Measurements from ENCODE around the gene JPT2. TPM values are rescaled to one million over a fixed set of nuclear protein-coding genes. Genes with fewer than 3 reads are reported as not detected.

JPT2 gene, protein sequence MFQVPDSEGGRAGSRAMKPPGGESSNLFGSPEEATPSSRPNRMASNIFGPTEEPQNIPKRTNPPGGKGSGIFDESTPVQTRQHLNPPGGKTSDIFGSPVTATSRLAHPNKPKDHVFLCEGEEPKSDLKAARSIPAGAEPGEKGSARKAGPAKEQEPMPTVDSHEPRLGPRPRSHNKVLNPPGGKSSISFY
- 23.2 and 24.9 TPM in 2 replicates for total RNA-seq

DNA sequence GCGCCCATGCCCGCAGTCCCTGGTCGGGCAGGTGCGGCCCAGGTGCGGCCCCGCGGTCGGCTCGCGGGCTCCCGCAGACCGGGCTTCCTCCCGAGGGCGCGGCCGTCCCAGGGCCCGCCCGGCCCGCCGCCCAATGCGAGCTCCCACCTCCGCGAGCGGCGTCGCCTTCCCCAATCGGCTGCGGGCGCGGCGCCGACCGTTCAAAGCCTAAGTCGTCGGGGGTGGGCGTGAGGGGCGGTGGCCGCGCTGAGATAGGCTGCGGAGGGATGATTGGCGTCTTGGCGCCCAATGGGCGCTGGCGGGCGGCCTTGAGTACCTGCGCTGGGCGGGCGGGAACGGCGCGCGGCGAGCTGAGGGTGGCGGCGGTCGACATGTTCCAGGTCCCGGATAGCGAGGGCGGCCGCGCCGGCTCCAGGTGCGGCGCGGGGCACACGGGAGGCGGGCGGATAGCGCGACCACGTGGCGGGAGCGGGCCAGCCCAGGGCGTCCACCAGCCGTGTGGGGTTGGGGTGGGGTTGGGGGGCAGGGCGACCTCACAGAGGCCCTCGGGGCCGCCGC lies at the start of gene JPT2:
Gene JPT2, plus strand, starts transcription at position 338 of the 558 bp plus-strand sequence. Its CDS starts 34 bp downstream, at position 372.

DNA sequence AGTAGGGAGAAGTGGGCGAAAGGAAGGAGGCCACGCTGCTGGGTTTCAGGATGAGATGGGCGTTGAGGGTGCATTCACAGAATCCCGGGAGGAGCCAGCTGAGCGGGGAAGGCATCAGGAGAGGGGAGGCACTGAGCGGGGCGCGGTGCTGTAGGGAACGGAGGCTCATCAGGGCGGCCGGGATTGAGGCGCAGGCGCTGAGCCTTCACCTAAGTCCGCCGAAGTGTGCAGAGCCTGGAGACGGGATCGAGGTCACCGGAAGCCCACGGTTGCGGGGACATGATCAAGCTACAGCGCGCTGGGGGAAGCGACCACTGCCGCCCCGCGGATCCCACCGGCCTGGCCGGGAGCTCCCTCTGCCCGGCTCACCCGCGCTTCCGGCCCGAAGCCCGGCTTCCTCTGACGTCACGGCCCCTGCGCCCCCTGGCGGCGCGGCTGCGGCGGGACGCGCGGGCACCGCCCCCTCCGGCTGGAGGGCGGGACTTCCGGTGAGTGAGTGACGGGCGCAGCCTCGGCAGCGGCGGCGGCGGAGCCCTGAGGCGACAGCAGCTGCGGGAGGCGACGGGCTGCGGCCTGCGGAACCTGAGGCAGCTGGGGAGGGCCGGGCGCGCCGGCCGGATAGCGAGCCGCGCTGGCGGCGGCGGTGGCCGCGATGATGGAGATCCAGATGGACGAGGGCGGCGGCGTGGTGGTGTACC lies 27.8 kb downstream of the JPT2 start, which contains the start of gene MAPK8IP3:
Gene MAPK8IP3, plus strand, starts transcription at position 508 of the 698 bp plus-strand sequence. Its CDS starts 145 bp downstream, at position 653.

Small RNA genes lying within 50 kb of the gene (small RNA-seq; reads per million reads assigned to genes)
- gene MIR3177 = not detected

Other genes starting within 250 kb of the JPT2 start
- gene PERCC1, start 247.2 kb upstream of the JPT2 start, total RNA-seq = not detected in 2 replicates
- gene CCDC154, start 233.7 kb upstream of the JPT2 start, total RNA-seq = under 0.01 and 0.24 TPM in 2 replicates
- 73.5 and 81.5 TPM in 2 replicates for gene CLCN7, start 203.3 kb upstream of the JPT2 start, total RNA-seq
- gene PTX4, start 189.3 kb upstream of the JPT2 start, total RNA-seq = 0.12 and 0.16 TPM in 2 replicates
- 13.4 and 14.1 TPM in 2 replicates for gene TELO2, start 184.9 kb upstream of the JPT2 start, total RNA-seq
- gene TMEM204, start 144.6 kb upstream of the JPT2 start, total RNA-seq = 20.3 and 32.8 TPM in 2 replicates
- gene IFT140, start 66.2 kb upstream of the JPT2 start, total RNA-seq = 39.8 and 44.9 TPM in 2 replicates
- gene CRAMP1, start 65.9 kb upstream of the JPT2 start, total RNA-seq = 13.2 and 17.2 TPM in 2 replicates
- gene MAPK8IP3, start 27.9 kb downstream of the JPT2 start, total RNA-seq = 66.5 and 67.5 TPM in 2 replicates
- 35.1 and 37.2 TPM in 2 replicates for gene NME3, start 93.3 kb downstream of the JPT2 start, total RNA-seq
- 15.7 and 15.9 TPM in 2 replicates for gene EME2, start 94.5 kb downstream of the JPT2 start, total RNA-seq
- gene MRPS34, start 94.9 kb downstream of the JPT2 start, total RNA-seq = 36.1 and 37.0 TPM in 2 replicates
- 28.1 and 30.4 TPM in 2 replicates for gene SPSB3, start 104.3 kb downstream of the JPT2 start, total RNA-seq
- gene NUBP2, start 104.7 kb downstream of the JPT2 start, total RNA-seq = 50.3 and 67.8 TPM in 2 replicates
- 0.16 and 0.24 TPM in 2 replicates for gene IGFALS, start 115.4 kb downstream of the JPT2 start, total RNA-seq
- gene HAGH, start 148.5 kb downstream of the JPT2 start, total RNA-seq = 12.8 and 17.2 TPM in 2 replicates
- 34.7 and 37.8 TPM in 2 replicates for gene FAHD1, start 148.9 kb downstream of the JPT2 start, total RNA-seq
- 0.61 and 1.1 TPM in 2 replicates for gene MEIOB, start 193.9 kb downstream of the JPT2 start, total RNA-seq
- 0.16 TPM in 1 of 2 replicates, not detected in the other for gene HS3ST6, start 240.1 kb downstream of the JPT2 start, total RNA-seq